Smooth muscle cell of bladder (primary cell): Measurements from ENCODE around the gene CCDC136. TPM values are rescaled to one million over a fixed set of nuclear protein-coding genes. Genes with fewer than 3 reads are reported as not detected.

Experiments used
- total RNA-seq: library from RNA; depleted of rRNA; stranded (reverse); fragments of >200 nt; gene quantifications from 2 replicates; pipeline ENCODE4 v1.2.3, GENCODE V29; 2014

The CCDC136 gene
- total RNA-seq, result 8.5 and 8.7 TPM in 2 replicates

DNA sequence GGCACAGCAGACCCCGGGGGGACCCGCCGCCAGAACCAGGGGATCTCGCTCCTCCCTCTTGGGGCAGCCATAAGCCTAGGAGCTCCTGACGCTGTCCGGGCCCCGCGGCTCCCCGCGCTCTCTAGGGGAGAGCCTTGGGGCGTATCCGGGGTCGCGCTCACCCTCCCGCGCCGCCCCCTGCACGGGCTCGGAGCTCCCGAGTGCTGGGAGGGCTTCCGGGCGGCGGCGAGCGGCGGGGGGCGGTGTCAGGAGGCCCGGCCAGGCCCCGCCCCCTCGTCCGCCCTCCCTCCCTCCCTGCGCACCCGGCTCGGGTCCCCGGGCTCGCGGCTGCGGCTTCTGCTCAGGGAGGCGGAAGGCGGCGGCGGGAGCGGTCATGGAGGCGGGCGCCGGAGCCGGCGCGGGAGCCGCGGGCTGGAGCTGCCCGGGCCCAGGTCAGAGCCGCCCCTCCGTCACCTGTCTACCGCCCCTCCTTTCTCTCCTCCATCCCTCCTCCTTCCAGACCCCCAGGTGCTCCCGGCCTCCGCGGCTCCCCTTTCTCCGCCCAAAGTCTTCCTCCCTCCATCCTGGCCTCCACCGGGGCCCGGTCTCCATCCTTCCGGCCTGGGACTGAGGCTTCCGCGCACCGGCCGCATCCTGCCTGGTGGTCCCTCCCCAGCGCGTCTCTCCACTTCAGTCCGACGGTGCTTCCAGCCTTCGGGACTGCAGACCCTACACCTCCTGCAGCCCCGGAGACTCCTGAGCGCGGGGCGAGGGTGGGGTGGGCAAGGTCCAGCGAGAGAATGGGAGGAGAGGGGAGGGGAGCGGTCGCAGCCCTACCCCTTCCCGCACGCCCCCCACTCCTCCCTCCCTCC is at the start of gene CCDC136:
Gene CCDC136, plus strand, starts transcription at position 848 of the 851 bp plus-strand sequence. CDS start 444 bp downstream, outside the sequence.

GRCh38 chr7:128775744-128776474 is 15.9 kb upstream of the CCDC136 start, which contains the start of gene OPN1SW:
Gene OPN1SW, minus strand, starts transcription at chr7:128775794. Its CDS starts 13 bp downstream, at chr7:128775781.

GRCh38 chr7:128830231-128831177 is 38.7 kb downstream of the CCDC136 start, which contains the start of gene FLNC:
Gene FLNC, plus strand, starts transcription at chr7:128830406. Its CDS starts 232 bp downstream, at chr7:128830638.

DNA sequence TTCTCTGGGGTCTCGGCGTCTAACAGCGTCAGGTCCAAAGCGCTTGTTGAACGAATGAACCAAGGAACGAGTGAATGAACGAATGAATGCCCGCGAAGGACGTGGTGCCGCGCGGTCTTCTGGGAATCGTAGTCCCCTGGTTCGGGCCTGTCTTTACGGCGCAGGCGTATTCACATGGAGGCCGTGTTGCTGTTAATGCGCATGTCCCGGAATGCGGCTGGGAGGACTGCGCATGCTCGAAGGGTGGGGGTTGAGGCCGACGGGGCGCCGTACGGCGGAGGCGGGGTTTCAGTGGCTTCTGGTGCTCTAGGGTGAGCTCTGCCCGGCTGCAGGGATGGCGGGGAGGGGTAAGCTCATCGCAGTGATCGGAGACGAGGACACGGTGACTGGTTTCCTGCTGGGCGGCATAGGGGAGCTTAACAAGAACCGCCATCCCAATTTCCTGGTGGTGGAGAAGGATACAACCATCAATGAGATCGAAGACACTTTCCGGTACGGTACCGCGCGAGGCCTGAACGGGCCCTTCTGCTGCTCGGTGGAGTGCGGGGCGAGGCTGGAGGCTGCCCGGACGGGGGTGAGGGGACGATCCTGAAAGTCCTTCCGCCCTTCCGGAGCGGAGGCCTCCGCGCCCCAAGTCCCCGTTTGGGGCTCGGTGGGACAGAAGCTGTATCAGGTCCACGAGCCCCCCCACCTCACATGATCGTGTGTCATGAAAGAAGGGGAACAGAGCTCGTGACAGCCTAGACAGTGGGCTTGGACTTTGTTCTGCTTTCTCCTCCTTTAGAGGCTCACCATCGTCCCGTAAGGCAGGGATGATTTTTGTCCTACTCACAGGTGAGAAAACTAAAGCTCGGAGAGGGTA is 71.0 kb downstream of the CCDC136 start, which contains the start of gene ATP6V1F:
Gene ATP6V1F, plus strand, starts transcription at position 286 of the 862 bp plus-strand sequence. Its CDS starts 49 bp downstream, at position 335.

Other genes with a start within 250 kb of the CCDC136 start
- 0.43 and 0.83 TPM in 2 replicates for gene GARIN1A, start 119.7 kb upstream of the CCDC136 start, total RNA-seq
- 1,329 and 1,421 TPM in 2 replicates for gene CALU, start 52.6 kb upstream of the CCDC136 start, total RNA-seq
- gene OPN1SW, start 16.2 kb upstream of the CCDC136 start, total RNA-seq, result not detected in 2 replicates
- 99.0 and 191 TPM in 2 replicates for gene FLNC, start 38.4 kb downstream of the CCDC136 start, total RNA-seq
- gene ATP6V1F, start 70.9 kb downstream of the CCDC136 start, total RNA-seq, result 98.1 and 113 TPM in 2 replicates
- gene KCP, start 118.7 kb downstream of the CCDC136 start, total RNA-seq, result 0.14 and 0.46 TPM in 2 replicates
- not detected in 2 replicates for gene IRF5, start 146.0 kb downstream of the CCDC136 start, total RNA-seq